ENCODE data around the gene NUP62. TPM values are rescaled to one million over a fixed set of nuclear protein-coding genes. Genes with fewer than 3 reads are reported as not detected.

Gene NUP62
- total RNA-seq, 1 experiment from 2014 or later, result 37.9 TPM

- Histone ChIP-seq H3K79me2 (ENCODE audit: low read length) (no peaks in the 10 kb centered on the region), H4K20me1 (ENCODE audit: insufficient read depth, low read depth, low read length) (peaks cover 4% of the 10 kb centered on the region; the same call in 1 of the 2 replicates), H3K4me3 (ENCODE audit: low read length) (no peak overlapping the region), H3K27me3 (ENCODE audit: low read length) (no peaks in the 10 kb centered on the region), H3K4me1 (ENCODE audit: low read length) (peaks cover 24% of the 10 kb centered on the region), H3K9ac (ENCODE audit: low read length) (no peak overlapping the region), H3K9me2 (replicated peaks; ENCODE audit: insufficient read depth, low read length) (no peaks in the 10 kb centered on the region), H3K4me2 (ENCODE audit: low read depth, low read length, poor library complexity, severe bottlenecking) (no peak overlapping the region), H3K36me3 (ENCODE audit: insufficient read depth, low read length) (no peaks in the 10 kb centered on the region), H2AFZ (ENCODE audit: low read length) (no peak overlapping the region), H3K27ac (ENCODE audit: low read length) (no peak overlapping the region), H3K9me3 (ENCODE audit: low read length) (no peaks in the 10 kb centered on the region)
- DNase-seq, result no peak
Measured at GRCh38 chr19:49956115-49956495, 26.8 kb upstream of the NUP62 start.

- Histone ChIP-seq H3K36me3 (ENCODE audit: insufficient read depth, low read length) (no peaks in the 10 kb centered on the region), H3K4me1 (ENCODE audit: low read length) (peaks cover 24% of the 10 kb centered on the region), H3K4me2 (ENCODE audit: low read depth, low read length, poor library complexity, severe bottlenecking) (no peak overlapping the region), H3K4me3 (ENCODE audit: low read length) (no peak overlapping the region), H3K27me3 (ENCODE audit: low read length) (no peaks in the 10 kb centered on the region), H3K79me2 (ENCODE audit: low read length) (no peaks in the 10 kb centered on the region), H4K20me1 (ENCODE audit: insufficient read depth, low read depth, low read length) (peaks cover 4% of the 10 kb centered on the region; the same call in 1 of the 2 replicates), H3K9ac (ENCODE audit: low read length) (no peak overlapping the region), H3K9me3 (ENCODE audit: low read length) (no peaks in the 10 kb centered on the region), H2AFZ (ENCODE audit: low read length) (no peak overlapping the region), H3K27ac (ENCODE audit: low read length) (no peak overlapping the region), H3K9me2 (replicated peaks; ENCODE audit: insufficient read depth, low read length) (no peaks in the 10 kb centered on the region)
- DNase-seq, result no peak
Measured at GRCh38 chr19:49954933-49955332, 25.6 kb upstream of the NUP62 start.

- Histone ChIP-seq H3K27me3 (ENCODE audit: low read length) (no peaks in the 10 kb centered on the region), H3K9me3 (ENCODE audit: low read length) (no peaks in the 10 kb centered on the region), H4K20me1 (ENCODE audit: insufficient read depth, low read depth, low read length) (peaks cover 4% of the 10 kb centered on the region; the same call in 1 of the 2 replicates), H3K79me2 (ENCODE audit: low read length) (no peaks in the 10 kb centered on the region), H3K9me2 (replicated peaks; ENCODE audit: insufficient read depth, low read length) (no peaks in the 10 kb centered on the region), H3K27ac (ENCODE audit: low read length) (no peak overlapping the region), H3K36me3 (ENCODE audit: insufficient read depth, low read length) (no peaks in the 10 kb centered on the region), H3K9ac (ENCODE audit: low read length) (peak overlapping the region; percentile 31), H3K4me2 (ENCODE audit: low read depth, low read length, poor library complexity, severe bottlenecking) (peak overlapping the region; percentile 56), H3K4me3 (ENCODE audit: low read length) (peak overlapping the region; percentile 12; the same call in 1 of the 2 replicates), H2AFZ (ENCODE audit: low read length) (no peak overlapping the region), H3K4me1 (ENCODE audit: low read length) (peaks cover 24% of the 10 kb centered on the region)
- peak; percentile 81 for DNase-seq
Measured at GRCh38 chr19:49954092-49954829, 25.0 kb upstream of the NUP62 start.

- DNase-seq, result no peak
Measured at GRCh38 chr19:49953416-49953815, 24.1 kb upstream of the NUP62 start.

GRCh38 chr19:49952906-49953305 is 23.6 kb upstream of the NUP62 start:
- no peaks in the 10 kb centered on the region for H3K9me2 ChIP-seq (replicated peaks; ENCODE audit: insufficient read depth, low read length)
- H3K79me2 ChIP-seq (ENCODE audit: low read length), result no peaks in the 10 kb centered on the region
- no peak overlapping the region for H3K9ac ChIP-seq (ENCODE audit: low read length)
- H3K27me3 ChIP-seq (ENCODE audit: low read length), result no peaks in the 10 kb centered on the region
- peaks cover 24% of the 10 kb centered on the region for H3K4me1 ChIP-seq (ENCODE audit: low read length)
- H3K9me3 ChIP-seq (ENCODE audit: low read length), result no peaks in the 10 kb centered on the region
- no peak for DNase-seq
- no peak overlapping the region for H3K4me3 ChIP-seq (ENCODE audit: low read length)
- no peaks in the 10 kb centered on the region for H3K36me3 ChIP-seq (ENCODE audit: insufficient read depth, low read length)
- H4K20me1 ChIP-seq (ENCODE audit: insufficient read depth, low read depth, low read length), result peaks cover 4% of the 10 kb centered on the region; the same call in 1 of the 2 replicates
- H2AFZ ChIP-seq (ENCODE audit: low read length), result no peak overlapping the region
- peak overlapping the region; percentile 56 for H3K4me2 ChIP-seq (ENCODE audit: low read depth, low read length, poor library complexity, severe bottlenecking)
- no peak overlapping the region for H3K27ac ChIP-seq (ENCODE audit: low read length)

More at GRCh38 chr19:49953416-49953815, 24.1 kb upstream of the NUP62 start:
- peaks cover 4% of the 10 kb centered on the region; the same call in 1 of the 2 replicates for H4K20me1 ChIP-seq (ENCODE audit: insufficient read depth, low read depth, low read length)
- peak overlapping the region; percentile 56 for H3K4me2 ChIP-seq (ENCODE audit: low read depth, low read length, poor library complexity, severe bottlenecking)
- no peaks in the 10 kb centered on the region for H3K9me3 ChIP-seq (ENCODE audit: low read length)
- no peaks in the 10 kb centered on the region for H3K9me2 ChIP-seq (replicated peaks; ENCODE audit: insufficient read depth, low read length)
- H3K4me1 ChIP-seq (ENCODE audit: low read length), result peaks cover 24% of the 10 kb centered on the region
- H3K27ac ChIP-seq (ENCODE audit: low read length), result no peak overlapping the region
- H3K4me3 ChIP-seq (ENCODE audit: low read length), result 0 out of 2 replicates have a peak overlapping the region, but pooled peaks have one; percentile 12
- H3K36me3 ChIP-seq (ENCODE audit: insufficient read depth, low read length), result no peaks in the 10 kb centered on the region
- no peak overlapping the region for H2AFZ ChIP-seq (ENCODE audit: low read length)
- H3K79me2 ChIP-seq (ENCODE audit: low read length), result no peaks in the 10 kb centered on the region
- H3K9ac ChIP-seq (ENCODE audit: low read length), result no peak overlapping the region; the same call in 1 of the 2 replicates
- H3K27me3 ChIP-seq (ENCODE audit: low read length), result no peaks in the 10 kb centered on the region

GRCh38 chr19:49952479-49952836 is 23.2 kb upstream of the NUP62 start:
- Histone ChIP-seq H3K79me2 (ENCODE audit: low read length) (no peaks in the 10 kb centered on the region), H3K4me1 (ENCODE audit: low read length) (peaks cover 24% of the 10 kb centered on the region), H3K4me2 (ENCODE audit: low read depth, low read length, poor library complexity, severe bottlenecking) (no peak overlapping the region), H3K36me3 (ENCODE audit: insufficient read depth, low read length) (no peaks in the 10 kb centered on the region), H2AFZ (ENCODE audit: low read length) (no peak overlapping the region), H4K20me1 (ENCODE audit: insufficient read depth, low read depth, low read length) (peaks cover 4% of the 10 kb centered on the region; the same call in 1 of the 2 replicates), H3K9me2 (replicated peaks; ENCODE audit: insufficient read depth, low read length) (no peaks in the 10 kb centered on the region), H3K27me3 (ENCODE audit: low read length) (no peaks in the 10 kb centered on the region), H3K4me3 (ENCODE audit: low read length) (no peak overlapping the region), H3K9ac (ENCODE audit: low read length) (no peak overlapping the region), H3K9me3 (ENCODE audit: low read length) (no peaks in the 10 kb centered on the region), H3K27ac (ENCODE audit: low read length) (no peak overlapping the region)
- DNase-seq, result no peak

- DNase-seq, result no peak
- H3K79me2 ChIP-seq (ENCODE audit: low read length), result no peaks in the 10 kb centered on the region
- H3K27ac ChIP-seq (ENCODE audit: low read length), result no peak overlapping the region
- H3K9me3 ChIP-seq (ENCODE audit: low read length), result no peaks in the 10 kb centered on the region
- no peak overlapping the region for H2AFZ ChIP-seq (ENCODE audit: low read length)
- no peak overlapping the region for H3K9ac ChIP-seq (ENCODE audit: low read length)
- H3K4me3 ChIP-seq (ENCODE audit: low read length), result no peak overlapping the region
- H4K20me1 ChIP-seq (ENCODE audit: insufficient read depth, low read depth, low read length), result peaks cover 4% of the 10 kb centered on the region; the same call in 1 of the 2 replicates
- H3K27me3 ChIP-seq (ENCODE audit: low read length), result no peaks in the 10 kb centered on the region
- no peak overlapping the region for H3K4me2 ChIP-seq (ENCODE audit: low read depth, low read length, poor library complexity, severe bottlenecking)
- no peaks in the 10 kb centered on the region for H3K36me3 ChIP-seq (ENCODE audit: insufficient read depth, low read length)
- peaks cover 24% of the 10 kb centered on the region for H3K4me1 ChIP-seq (ENCODE audit: low read length)
- no peaks in the 10 kb centered on the region for H3K9me2 ChIP-seq (replicated peaks; ENCODE audit: insufficient read depth, low read length)
Measured at GRCh38 chr19:49951806-49952478, 22.6 kb upstream of the NUP62 start.

GRCh38 chr19:49950956-49951526 is 21.7 kb upstream of the NUP62 start:
- H3K4me1 ChIP-seq (ENCODE audit: low read length), result peaks cover 24% of the 10 kb centered on the region
- H3K9me2 ChIP-seq (replicated peaks; ENCODE audit: insufficient read depth, low read length), result no peaks in the 10 kb centered on the region
- H3K36me3 ChIP-seq (ENCODE audit: insufficient read depth, low read length), result no peaks in the 10 kb centered on the region
- no peak overlapping the region for H3K4me2 ChIP-seq (ENCODE audit: low read depth, low read length, poor library complexity, severe bottlenecking)
- no peaks in the 10 kb centered on the region for H3K27me3 ChIP-seq (ENCODE audit: low read length)
- no peak for DNase-seq
- peaks cover 4% of the 10 kb centered on the region; the same call in 1 of the 2 replicates for H4K20me1 ChIP-seq (ENCODE audit: insufficient read depth, low read depth, low read length)
- H3K27ac ChIP-seq (ENCODE audit: low read length), result no peak overlapping the region
- H3K4me3 ChIP-seq (ENCODE audit: low read length), result no peak overlapping the region
- H2AFZ ChIP-seq (ENCODE audit: low read length), result no peak overlapping the region
- no peak overlapping the region for H3K9ac ChIP-seq (ENCODE audit: low read length)
- no peaks in the 10 kb centered on the region for H3K9me3 ChIP-seq (ENCODE audit: low read length)
- H3K79me2 ChIP-seq (ENCODE audit: low read length), result no peaks in the 10 kb centered on the region

Data from Karpas-422 (cell line).